GM23338 (cell line): Measurements from ENCODE around the gene KDM5C. TPM values are rescaled to one million over a fixed set of nuclear protein-coding genes. Genes with fewer than 3 reads are reported as not detected.

Experiments
- ATAC-seq: fragments of 200-7000 bp; cut with Tn5 transposase; 3 replicates; pipeline ENCODE4 v1.9.1; 2020
- DNase-seq: peaks from one replicate; pipeline ENCODE4 v3.0.0-alpha.2; 2015; ENCODE audit warnings: low spot score
- H2AFZ ChIP-seq: fragments of 200-600 bp; sonication (generic); 2 replicates; pipeline ENCODE4 v1.8.0; 2016; ENCODE audit warnings: antibody characterized with exemption, mild to moderate bottlenecking, moderate library complexity
- H3F3A ChIP-seq: fragments of 200-600 bp; sonication (generic); replicated peaks from 2 replicates; pipeline ENCODE4 v1.8.0; 2017; ENCODE audit warnings: antibody characterized with exemption, mixed run types, low read depth
- H3K27ac ChIP-seq: fragments of 200-600 bp; sonication (generic); 2 replicates; pipeline ENCODE4 v1.6.1; 2016; ENCODE audit warnings: low read depth
- H3K27me3 ChIP-seq: fragments of 200-600 bp; sonication (generic); 2 replicates; pipeline ENCODE4 v1.8.0; 2016; ENCODE audit warnings: mild to moderate bottlenecking, mixed run types, moderate library complexity; ENCODE audit not compliant: insufficient read depth
- H3K36me3 ChIP-seq: fragments of 200-600 bp; sonication (generic); 2 replicates; pipeline ENCODE4 v1.8.0; 2016; ENCODE audit warnings: mild to moderate bottlenecking; ENCODE audit not compliant: insufficient read depth
- H3K4me1 ChIP-seq: fragments of 200-600 bp; sonication (generic); 2 replicates; pipeline ENCODE4 v1.8.0; 2016; ENCODE audit warnings: mild to moderate bottlenecking, moderate library complexity; ENCODE audit not compliant: insufficient read depth
- H3K4me2 ChIP-seq: fragments of 200-600 bp; sonication (generic); 2 replicates; pipeline ENCODE4 v1.7.1; 2017; ENCODE audit warnings: mixed run types
- H3K4me3 ChIP-seq: fragments of 200-600 bp; sonication (generic); 2 replicates; pipeline ENCODE4 v1.6.1; 2016; ENCODE audit warnings: mixed run types
- H3K79me2 ChIP-seq: fragments of 200-600 bp; sonication (generic); replicated peaks from 2 replicates; pipeline ENCODE4 v1.8.0; 2017; ENCODE audit warnings: mild to moderate bottlenecking; ENCODE audit not compliant: insufficient read depth
- H3K9me2 ChIP-seq: fragments of 200-600 bp; sonication (generic); 2 replicates; pipeline ENCODE4 v1.8.0; 2017; ENCODE audit not compliant: insufficient read depth
- H4K20me1 ChIP-seq: fragments of 200-600 bp; sonication (generic); replicated peaks from 2 replicates; pipeline ENCODE4 v1.8.0; 2017; ENCODE audit warnings: mild to moderate bottlenecking; ENCODE audit not compliant: insufficient read depth
- H3K27ac Mint-ChIP-seq: 2 replicates; pipeline ENCODE4 v1.8.0; 2020; ENCODE audit warnings: inconsistent platforms, mild to moderate bottlenecking, moderate library complexity, mixed read lengths
- H3K27me3 Mint-ChIP-seq: 3 replicates; pipeline ENCODE4 v1.8.0; 2022; ENCODE audit warnings: low read depth, mild to moderate bottlenecking, moderate library complexity, mixed read lengths, inconsistent platforms; ENCODE audit not compliant: insufficient read depth, poor library complexity
- H3K36me3 Mint-ChIP-seq: 3 replicates; pipeline ENCODE4 v1.8.0; 2021; ENCODE audit warnings: low read depth, mild to moderate bottlenecking, inconsistent platforms, moderate library complexity, mixed read lengths
- H3K4me1 Mint-ChIP-seq: 3 replicates; pipeline ENCODE4 v1.8.0; 2020; ENCODE audit warnings: mild to moderate bottlenecking, inconsistent platforms, mixed read lengths
- H3K4me3 Mint-ChIP-seq: 3 replicates; pipeline ENCODE4 v1.8.0; 2021; ENCODE audit warnings: moderate library complexity, mild to moderate bottlenecking, inconsistent platforms, mixed read lengths
- H3K9me3 Mint-ChIP-seq: 3 replicates; pipeline ENCODE4 v1.8.0; 2020; ENCODE audit warnings: moderate library complexity, mild to moderate bottlenecking, inconsistent platforms, mixed read lengths
- EZH2 ChIP-seq: fragments of 200-600 bp; sonication (generic); IDR thresholded peaks from one replicate; pipeline ENCODE4 v1.8.0; 2017; ENCODE audit warnings: antibody characterized with exemption, mild to moderate bottlenecking, low read depth; ENCODE audit not compliant: unreplicated experiment
- EZH2phosphoT487 ChIP-seq: fragments of 200-600 bp; sonication (generic); IDR thresholded peaks from one replicate; pipeline ENCODE4 v1.8.1; 2018; ENCODE audit warnings: antibody characterized with exemption; ENCODE audit not compliant: unreplicated experiment
- JUNB ChIP-seq: IDR thresholded peaks from one replicate; pipeline ENCODE4 v1.6.1; 2016; ENCODE audit warnings: antibody characterized with exemption; ENCODE audit not compliant: unreplicated experiment
- ZNF331 ChIP-seq: fragments of 250-450 bp; sonication (Bioruptor Pico); IDR thresholded peaks from 2 replicates; pipeline ENCODE4 v1.5.0; 2020; ENCODE audit warnings: low read depth, mild to moderate bottlenecking, moderate library complexity
- polyA plus RNA-seq: library from polyadenylated mRNA; unstranded; fragments of >200 nt; fragmentation: Nextera tagmentation; extraction: Ambion mirVana; gene quantifications from 2 replicates; pipeline ENCODE4 v1.2.1, GENCODE V29; 2016
- total RNA-seq: library from RNA; depleted of rRNA; stranded (reverse); fragments of >200 nt; shearing (Covaris generic); gene quantifications from 2 replicates; pipeline ENCODE4 v1.2.3, GENCODE V29; 2014
- TF ChIP-seq, protein P1 (sequence below): fragments of 250-450 bp; sonication (Bioruptor Pico); IDR thresholded peaks from 2 replicates; pipeline ENCODE4 v1.5.0; 2020; ENCODE audit warnings: mild to moderate bottlenecking, moderate library complexity

Gene KDM5C
- total and polyA plus RNA-seq, 2 experiments from 2014 or later, result 20.3 to 173 TPM

DNA sequence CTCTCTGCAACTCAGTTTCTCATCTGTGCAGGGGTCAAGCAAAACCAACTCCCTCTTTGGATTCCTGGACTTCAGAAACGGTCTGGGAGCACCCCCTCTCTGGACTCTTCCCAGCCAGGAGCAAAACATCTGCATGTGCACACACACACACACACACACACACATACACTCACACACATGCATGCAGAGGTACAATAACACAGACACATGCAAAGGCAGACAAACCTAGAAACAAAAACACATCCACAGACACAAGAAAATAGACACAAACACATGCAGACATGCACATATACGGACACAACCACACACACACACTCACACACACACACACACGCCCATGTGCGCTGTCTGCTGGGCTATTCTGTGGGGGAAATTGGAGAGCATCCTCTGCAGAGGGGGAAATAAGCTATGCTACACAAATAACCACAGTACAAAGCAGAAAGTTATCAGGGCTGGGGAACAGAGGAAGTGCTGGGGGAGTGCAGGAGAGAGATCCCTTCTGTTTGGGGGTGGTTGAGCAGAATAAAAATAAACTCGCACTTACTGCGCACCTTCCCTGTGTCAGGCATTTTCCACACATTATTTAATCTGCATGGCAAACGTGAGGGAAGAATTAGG lies 36.5 kb upstream of the KDM5C start:
- no peak for ATAC-seq
- peaks cover 2% of the 10 kb centered on the region; the same call in 1 of the 3 replicates for H3K9me3 Mint-ChIP-seq

More for the DNA sequence above, 36.5 kb upstream of the KDM5C start:
- Histone ChIP-seq H4K20me1 (no peaks in the 10 kb centered on the region), H3K4me1 (no peaks in the 10 kb centered on the region), H3K36me3 (no peaks in the 10 kb centered on the region), H3K79me2 (no peaks in the 10 kb centered on the region; the same call in 1 of the 2 replicates), H3K4me2 (no peak overlapping the region), H3K4me3 (no peak overlapping the region), H3F3A (no peaks in the 10 kb centered on the region), H3K27ac (no peak overlapping the region), H3K9me2 (no peaks in the 10 kb centered on the region), H2AFZ (no peak overlapping the region), H3K27me3 (no peaks in the 10 kb centered on the region)
- peaks cover 6% of the 10 kb centered on the region for H3K27me3 Mint-ChIP-seq
- H3K4me3 Mint-ChIP-seq, result no peak overlapping the region
- no peak overlapping the region for H3K27ac Mint-ChIP-seq
- no peak for TF ChIP-seq JUNB
- no peak for TF ChIP-seq ZNF331 (CRISPR knock-in tag)
- TF ChIP-seq EZH2, result no peak
- no peak for TF ChIP-seq EZH2phosphoT487
- TF ChIP-seq, protein P1, sequence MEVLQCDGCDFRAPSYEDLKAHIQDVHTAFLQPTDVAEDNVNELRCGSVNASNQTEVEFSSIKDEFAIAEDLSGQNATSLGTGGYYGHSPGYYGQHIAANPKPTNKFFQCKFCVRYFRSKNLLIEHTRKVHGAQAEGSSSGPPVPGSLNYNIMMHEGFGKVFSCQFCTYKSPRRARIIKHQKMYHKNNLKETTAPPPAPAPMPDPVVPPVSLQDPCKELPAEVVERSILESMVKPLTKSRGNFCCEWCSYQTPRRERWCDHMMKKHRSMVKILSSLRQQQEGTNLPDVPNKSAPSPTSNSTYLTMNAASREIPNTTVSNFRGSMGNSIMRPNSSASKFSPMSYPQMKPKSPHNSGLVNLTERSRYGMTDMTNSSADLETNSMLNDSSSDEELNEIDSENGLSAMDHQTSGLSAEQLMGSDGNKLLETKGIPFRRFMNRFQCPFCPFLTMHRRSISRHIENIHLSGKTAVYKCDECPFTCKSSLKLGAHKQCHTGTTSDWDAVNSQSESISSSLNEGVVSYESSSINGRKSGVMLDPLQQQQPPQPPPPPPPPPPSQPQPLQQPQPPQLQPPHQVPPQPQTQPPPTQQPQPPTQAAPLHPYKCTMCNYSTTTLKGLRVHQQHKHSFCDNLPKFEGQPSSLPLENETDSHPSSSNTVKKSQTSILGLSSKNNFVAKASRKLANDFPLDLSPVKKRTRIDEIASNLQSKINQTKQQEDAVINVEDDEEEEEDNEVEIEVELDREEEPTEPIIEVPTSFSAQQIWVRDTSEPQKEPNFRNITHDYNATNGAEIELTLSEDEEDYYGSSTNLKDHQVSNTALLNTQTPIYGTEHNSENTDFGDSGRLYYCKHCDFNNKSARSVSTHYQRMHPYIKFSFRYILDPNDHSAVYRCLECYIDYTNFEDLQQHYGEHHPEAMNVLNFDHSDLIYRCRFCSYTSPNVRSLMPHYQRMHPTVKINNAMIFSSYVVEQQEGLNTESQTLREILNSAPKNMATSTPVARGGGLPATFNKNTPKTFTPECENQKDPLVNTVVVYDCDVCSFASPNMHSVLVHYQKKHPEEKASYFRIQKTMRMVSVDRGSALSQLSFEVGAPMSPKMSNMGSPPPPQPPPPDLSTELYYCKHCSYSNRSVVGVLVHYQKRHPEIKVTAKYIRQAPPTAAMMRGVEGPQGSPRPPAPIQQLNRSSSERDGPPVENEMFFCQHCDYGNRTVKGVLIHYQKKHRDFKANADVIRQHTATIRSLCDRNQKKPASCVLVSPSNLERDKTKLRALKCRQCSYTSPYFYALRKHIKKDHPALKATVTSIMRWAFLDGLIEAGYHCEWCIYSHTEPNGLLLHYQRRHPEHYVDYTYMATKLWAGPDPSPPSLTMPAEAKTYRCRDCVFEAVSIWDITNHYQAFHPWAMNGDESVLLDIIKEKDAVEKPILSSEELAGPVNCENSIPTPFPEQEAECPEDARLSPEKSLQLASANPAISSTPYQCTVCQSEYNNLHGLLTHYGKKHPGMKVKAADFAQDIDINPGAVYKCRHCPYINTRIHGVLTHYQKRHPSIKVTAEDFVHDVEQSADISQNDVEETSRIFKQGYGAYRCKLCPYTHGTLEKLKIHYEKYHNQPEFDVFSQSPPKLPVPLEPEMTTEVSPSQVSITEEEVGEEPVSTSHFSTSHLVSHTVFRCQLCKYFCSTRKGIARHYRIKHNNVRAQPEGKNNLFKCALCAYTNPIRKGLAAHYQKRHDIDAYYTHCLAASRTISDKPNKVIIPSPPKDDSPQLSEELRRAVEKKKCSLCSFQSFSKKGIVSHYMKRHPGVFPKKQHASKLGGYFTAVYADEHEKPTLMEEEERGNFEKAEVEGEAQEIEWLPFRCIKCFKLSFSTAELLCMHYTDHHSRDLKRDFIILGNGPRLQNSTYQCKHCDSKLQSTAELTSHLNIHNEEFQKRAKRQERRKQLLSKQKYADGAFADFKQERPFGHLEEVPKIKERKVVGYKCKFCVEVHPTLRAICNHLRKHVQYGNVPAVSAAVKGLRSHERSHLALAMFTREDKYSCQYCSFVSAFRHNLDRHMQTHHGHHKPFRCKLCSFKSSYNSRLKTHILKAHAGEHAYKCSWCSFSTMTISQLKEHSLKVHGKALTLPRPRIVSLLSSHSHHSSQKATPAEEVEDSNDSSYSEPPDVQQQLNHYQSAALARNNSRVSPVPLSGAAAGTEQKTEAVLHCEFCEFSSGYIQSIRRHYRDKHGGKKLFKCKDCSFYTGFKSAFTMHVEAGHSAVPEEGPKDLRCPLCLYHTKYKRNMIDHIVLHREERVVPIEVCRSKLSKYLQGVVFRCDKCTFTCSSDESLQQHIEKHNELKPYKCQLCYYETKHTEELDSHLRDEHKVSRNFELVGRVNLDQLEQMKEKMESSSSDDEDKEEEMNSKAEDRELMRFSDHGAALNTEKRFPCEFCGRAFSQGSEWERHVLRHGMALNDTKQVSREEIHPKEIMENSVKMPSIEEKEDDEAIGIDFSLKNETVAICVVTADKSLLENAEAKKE (CRISPR knock-in tag), result no peak
- H3K36me3 Mint-ChIP-seq, result peaks cover 2% of the 10 kb centered on the region; the same call in 1 of the 3 replicates
- H3K4me1 Mint-ChIP-seq, result peaks cover 29% of the 10 kb centered on the region
- no peak for DNase-seq
